ENCODE results near the gene INAVA. TPM values are rescaled to one million over a fixed set of nuclear protein-coding genes. Genes with fewer than 3 reads are reported as not detected.

INAVA gene
- total RNA-seq, 1 experiment from 2014 or later: 41.2 TPM

GRCh38 chr1:200875416-200875815, 19.3 kb upstream of the INAVA start (continued):
- no peak for TF ChIP-seq MXD4 (CRISPR knock-in tag; IDR thresholded peaks at IDR 0.05; ENCODE audit: borderline replicate concordance)
- TF ChIP-seq SOX15 (CRISPR knock-in tag; IDR thresholded peaks at IDR 0.05): no peak
- no peak for TF ChIP-seq FOXK1 (CRISPR knock-in tag; IDR thresholded peaks at IDR 0.05)
- no peak for TF ChIP-seq MYBL2 (CRISPR knock-in tag; IDR thresholded peaks at IDR 0.05)

DNA sequence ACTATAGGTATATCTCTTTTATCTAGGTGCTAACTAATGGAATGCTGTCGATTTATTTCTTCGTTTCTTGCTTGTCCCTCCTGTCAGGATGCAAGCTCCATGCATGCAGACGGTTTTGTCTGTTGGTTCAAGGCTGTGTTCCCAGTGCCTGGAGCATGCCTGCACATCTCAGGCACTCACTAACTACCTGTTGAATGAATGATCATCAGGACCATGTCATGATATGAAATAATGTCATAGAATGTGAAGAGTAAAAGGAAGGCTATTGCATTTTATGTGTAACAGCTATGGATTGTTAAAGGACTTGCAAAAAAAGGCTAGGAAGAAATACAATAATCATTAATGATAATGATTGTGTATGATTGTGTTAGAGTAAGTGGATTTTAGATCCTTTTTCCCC, 17.7 kb upstream of the INAVA start:
- POLR2A ChIA-PET: interaction anchor here (0.6 to 2.0 kb wide), 2 partner anchors 9 to 14 kb away, joined by 3 to 4 read pairs; no protein-coding TSS in a partner anchor
- CTCF ChIA-PET: interaction anchor here (0.9 to 1.1 kb wide), 2 partner anchors 11 to 14 kb away, joined by 3 to 4 read pairs; no protein-coding TSS in a partner anchor
- H3K36me3 Mint-ChIP-seq: no peaks in the 10 kb centered on the region

More for the DNA sequence above, 17.7 kb upstream of the INAVA start:
- ATAC-seq (no peak), DNase-seq (ENCODE audit: low spot score) (no peak)
- peaks cover 33% of the 10 kb centered on the region for H3K27me3 Mint-ChIP-seq (ENCODE audit: low read depth)
- TF ChIP-seq ESRRA (CRISPR knock-in tag; IDR thresholded peaks at IDR 0.05; ENCODE audit: borderline replicate concordance) (no peak), ZNF396 (CRISPR knock-in tag; IDR thresholded peaks at IDR 0.05; ENCODE audit: borderline replicate concordance) (no peak), ATF6 (CRISPR knock-in tag; IDR thresholded peaks at IDR 0.05) (no peak), SP1 (CRISPR knock-in tag; conservative IDR thresholded peaks at IDR 0.05) (no peak), ATF1 (CRISPR knock-in tag; IDR thresholded peaks at IDR 0.05) (no peak), KAT7 (CRISPR knock-in tag; IDR thresholded peaks at IDR 0.05; ENCODE audit: borderline replicate concordance) (no peak), MLX (CRISPR knock-in tag; IDR thresholded peaks at IDR 0.05) (no peak), JUN (CRISPR knock-in tag; IDR thresholded peaks at IDR 0.05) (no peak), ZNF219 (CRISPR knock-in tag; IDR thresholded peaks at IDR 0.05; ENCODE audit: borderline replicate concordance) (no peak), MYBL2 (CRISPR knock-in tag; IDR thresholded peaks at IDR 0.05) (no peak), USF1 (CRISPR knock-in tag; IDR thresholded peaks at IDR 0.05) (no peak), SMAD3 (CRISPR knock-in tag; IDR thresholded peaks at IDR 0.05; ENCODE audit: borderline replicate concordance) (no peak), GABPB1 (CRISPR knock-in tag; IDR thresholded peaks at IDR 0.05) (no peak), MXD4 (CRISPR knock-in tag; IDR thresholded peaks at IDR 0.05; ENCODE audit: borderline replicate concordance) (no peak), CREB1 (CRISPR knock-in tag; IDR thresholded peaks at IDR 0.05) (no peak)
- TF ChIP-seq, protein P1, sequence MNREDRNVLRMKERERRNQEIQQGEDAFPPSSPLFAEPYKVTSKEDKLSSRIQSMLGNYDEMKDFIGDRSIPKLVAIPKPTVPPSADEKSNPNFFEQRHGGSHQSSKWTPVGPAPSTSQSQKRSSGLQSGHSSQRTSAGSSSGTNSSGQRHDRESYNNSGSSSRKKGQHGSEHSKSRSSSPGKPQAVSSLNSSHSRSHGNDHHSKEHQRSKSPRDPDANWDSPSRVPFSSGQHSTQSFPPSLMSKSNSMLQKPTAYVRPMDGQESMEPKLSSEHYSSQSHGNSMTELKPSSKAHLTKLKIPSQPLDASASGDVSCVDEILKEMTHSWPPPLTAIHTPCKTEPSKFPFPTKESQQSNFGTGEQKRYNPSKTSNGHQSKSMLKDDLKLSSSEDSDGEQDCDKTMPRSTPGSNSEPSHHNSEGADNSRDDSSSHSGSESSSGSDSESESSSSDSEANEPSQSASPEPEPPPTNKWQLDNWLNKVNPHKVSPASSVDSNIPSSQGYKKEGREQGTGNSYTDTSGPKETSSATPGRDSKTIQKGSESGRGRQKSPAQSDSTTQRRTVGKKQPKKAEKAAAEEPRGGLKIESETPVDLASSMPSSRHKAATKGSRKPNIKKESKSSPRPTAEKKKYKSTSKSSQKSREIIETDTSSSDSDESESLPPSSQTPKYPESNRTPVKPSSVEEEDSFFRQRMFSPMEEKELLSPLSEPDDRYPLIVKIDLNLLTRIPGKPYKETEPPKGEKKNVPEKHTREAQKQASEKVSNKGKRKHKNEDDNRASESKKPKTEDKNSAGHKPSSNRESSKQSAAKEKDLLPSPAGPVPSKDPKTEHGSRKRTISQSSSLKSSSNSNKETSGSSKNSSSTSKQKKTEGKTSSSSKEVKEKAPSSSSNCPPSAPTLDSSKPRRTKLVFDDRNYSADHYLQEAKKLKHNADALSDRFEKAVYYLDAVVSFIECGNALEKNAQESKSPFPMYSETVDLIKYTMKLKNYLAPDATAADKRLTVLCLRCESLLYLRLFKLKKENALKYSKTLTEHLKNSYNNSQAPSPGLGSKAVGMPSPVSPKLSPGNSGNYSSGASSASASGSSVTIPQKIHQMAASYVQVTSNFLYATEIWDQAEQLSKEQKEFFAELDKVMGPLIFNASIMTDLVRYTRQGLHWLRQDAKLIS (CRISPR knock-in tag; IDR thresholded peaks at IDR 0.05; ENCODE audit: borderline replicate concordance): no peak
- TF ChIP-seq, protein P2, sequence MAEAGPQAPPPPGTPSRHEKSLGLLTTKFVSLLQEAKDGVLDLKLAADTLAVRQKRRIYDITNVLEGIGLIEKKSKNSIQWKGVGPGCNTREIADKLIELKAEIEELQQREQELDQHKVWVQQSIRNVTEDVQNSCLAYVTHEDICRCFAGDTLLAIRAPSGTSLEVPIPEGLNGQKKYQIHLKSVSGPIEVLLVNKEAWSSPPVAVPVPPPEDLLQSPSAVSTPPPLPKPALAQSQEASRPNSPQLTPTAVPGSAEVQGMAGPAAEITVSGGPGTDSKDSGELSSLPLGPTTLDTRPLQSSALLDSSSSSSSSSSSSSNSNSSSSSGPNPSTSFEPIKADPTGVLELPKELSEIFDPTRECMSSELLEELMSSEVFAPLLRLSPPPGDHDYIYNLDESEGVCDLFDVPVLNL (CRISPR knock-in tag; IDR thresholded peaks at IDR 0.05; ENCODE audit: borderline replicate concordance, low read depth): no peak
- TF ChIP-seq, protein P3, sequence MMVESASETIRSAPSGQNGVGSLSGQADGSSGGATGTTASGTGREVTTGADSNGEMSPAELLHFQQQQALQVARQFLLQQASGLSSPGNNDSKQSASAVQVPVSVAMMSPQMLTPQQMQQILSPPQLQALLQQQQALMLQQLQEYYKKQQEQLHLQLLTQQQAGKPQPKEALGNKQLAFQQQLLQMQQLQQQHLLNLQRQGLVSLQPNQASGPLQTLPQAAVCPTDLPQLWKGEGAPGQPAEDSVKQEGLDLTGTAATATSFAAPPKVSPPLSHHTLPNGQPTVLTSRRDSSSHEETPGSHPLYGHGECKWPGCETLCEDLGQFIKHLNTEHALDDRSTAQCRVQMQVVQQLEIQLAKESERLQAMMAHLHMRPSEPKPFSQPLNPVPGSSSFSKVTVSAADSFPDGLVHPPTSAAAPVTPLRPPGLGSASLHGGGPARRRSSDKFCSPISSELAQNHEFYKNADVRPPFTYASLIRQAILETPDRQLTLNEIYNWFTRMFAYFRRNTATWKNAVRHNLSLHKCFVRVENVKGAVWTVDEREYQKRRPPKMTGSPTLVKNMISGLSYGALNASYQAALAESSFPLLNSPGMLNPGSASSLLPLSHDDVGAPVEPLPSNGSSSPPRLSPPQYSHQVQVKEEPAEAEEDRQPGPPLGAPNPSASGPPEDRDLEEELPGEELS (CRISPR knock-in tag; IDR thresholded peaks at IDR 0.05): no peak
- no peaks in the 10 kb centered on the region for H3K9me3 Mint-ChIP-seq
- H3K27ac Mint-ChIP-seq: no peak overlapping the region
- peaks cover 20% of the 10 kb centered on the region for H3K4me1 Mint-ChIP-seq
- H3K4me3 Mint-ChIP-seq: no peak overlapping the region

Measured in WTC11 (cell line).